SH-SY5Y (cell line): ENCODE measurements around the gene HMCN1.

ENCODE experiments used
- GATA2 ChIP-seq: IDR thresholded peaks from 2 replicates; pipeline ENCODE4 v1.6.1; 2011; ENCODE audit warnings: mild to moderate bottlenecking, low read depth, low read length
- GATA3 ChIP-seq: IDR thresholded peaks from 2 replicates; pipeline ENCODE4 v1.6.1; 2011; ENCODE audit warnings: low read depth, mild to moderate bottlenecking, low read length, moderate library complexity

The HMCN1 gene

GRCh38 chr1:185721553-185721952 lies 12.6 kb upstream of the HMCN1 start:
- TF ChIP-seq GATA3 (no peak), GATA2 (no peak)

- TF ChIP-seq GATA2: no peak
- TF ChIP-seq GATA3: no peak
These were observed 12.1 kb upstream of the HMCN1 start for GRCh38 chr1:185722098-185722497.

- TF ChIP-seq GATA2 (no peak), GATA3 (no peak)
These were observed 6.5 kb upstream of the HMCN1 start for GRCh38 chr1:185727726-185728125.

- no peak for TF ChIP-seq GATA2
- TF ChIP-seq GATA3: no peak
These were observed 2.7 kb upstream of the HMCN1 start for GRCh38 chr1:185731446-185731845.

- TF ChIP-seq GATA3 (no peak), GATA2 (no peak)
These were observed 1.2 kb upstream of the HMCN1 start for GRCh38 chr1:185732951-185733350.

- TF ChIP-seq GATA2 (no peak), GATA3 (no peak)
These were observed 924 bp downstream of the HMCN1 start for GRCh38 chr1:185734929-185735700.

GRCh38 chr1:185735701-185736064 lies 1.5 kb downstream of the HMCN1 start:
- TF ChIP-seq GATA2: no peak
- no peak for TF ChIP-seq GATA3

GRCh38 chr1:185739967-185740366 lies 5.8 kb downstream of the HMCN1 start:
- no peak for TF ChIP-seq GATA2
- no peak for TF ChIP-seq GATA3

GRCh38 chr1:185741551-185741950 lies 7.4 kb downstream of the HMCN1 start:
- TF ChIP-seq GATA3: no peak
- no peak for TF ChIP-seq GATA2

- no peak for TF ChIP-seq GATA2
- no peak for TF ChIP-seq GATA3
These were observed 8.2 kb downstream of the HMCN1 start for GRCh38 chr1:185742403-185742802.

- TF ChIP-seq GATA2 (no peak), GATA3 (no peak)
These were observed 11.0 kb downstream of the HMCN1 start for GRCh38 chr1:185745165-185745564.

GRCh38 chr1:185759061-185759460 lies 24.9 kb downstream of the HMCN1 start:
- TF ChIP-seq GATA3 (no peak), GATA2 (no peak)

- TF ChIP-seq GATA2 (no peak), GATA3 (no peak)
These were observed 27.6 kb downstream of the HMCN1 start for GRCh38 chr1:185761841-185762240.

GRCh38 chr1:185767508-185768120 lies 33.4 kb downstream of the HMCN1 start:
- no peak for TF ChIP-seq GATA2
- no peak for TF ChIP-seq GATA3

- no peak for TF ChIP-seq GATA2
- TF ChIP-seq GATA3: no peak
These were observed 34.2 kb downstream of the HMCN1 start for GRCh38 chr1:185768371-185768770.
